Liver (tissue), 9 donors: ENCODE data around the gene FOXN3. TPM values are rescaled to one million over a fixed set of nuclear protein-coding genes. Genes with fewer than 3 reads are reported as not detected.

Source experiments
- DNase-seq: peaks from one replicate; pipeline ENCODE4 v3.0.0-alpha.2; 2017; ENCODE audit warnings: low spot score
- H3K27ac ChIP-seq, 2 donors: one replicate each; pipeline ENCODE4 v1.7.0; 2013; ENCODE audit warnings: inconsistent platforms in 2 of 2, low read length in 2 of 2, control low read depth in 1 of 2, low read depth in 1 of 2, mild to moderate bottlenecking in 1 of 2
- H3K27me3 ChIP-seq, 4 donors: one replicate each; pipeline versions ENCODE4 v1.6.1 to v1.7.0; 2013; ENCODE audit warnings: low read length in 3 of 4, inconsistent platforms in 1 of 4, mild to moderate bottlenecking in 1 of 4, moderate library complexity in 1 of 4; ENCODE audit not compliant: control insufficient read depth in 4 of 4, insufficient read depth in 4 of 4
- H3K36me3 ChIP-seq, 4 donors: one replicate each; pipeline versions ENCODE4 v1.6.1 to v1.7.0; 2013; ENCODE audit warnings: low read length in 3 of 4, mild to moderate bottlenecking in 3 of 4, low read depth in 1 of 4, moderate library complexity in 1 of 4; ENCODE audit not compliant: control insufficient read depth in 4 of 4, insufficient read depth in 3 of 4
- H3K4me1 ChIP-seq, 4 donors: one replicate each; pipeline versions ENCODE4 v1.6.1 to v1.7.0; 2013; ENCODE audit warnings: low read length in 3 of 4, mild to moderate bottlenecking in 3 of 4, moderate library complexity in 1 of 4; ENCODE audit not compliant: control insufficient read depth in 4 of 4, insufficient read depth in 4 of 4
- H3K4me3 ChIP-seq, 3 donors: one replicate each; pipeline versions ENCODE4 v1.6.1 to v1.7.0; 2013; ENCODE audit warnings: low read length in 3 of 3, control low read depth in 1 of 3, low read depth in 1 of 3, mild to moderate bottlenecking in 1 of 3
- H3K9ac ChIP-seq, 2 donors: one replicate each; pipeline ENCODE4 v1.7.0; 2013; ENCODE audit warnings: low read length in 2 of 2, mild to moderate bottlenecking in 2 of 2, moderate library complexity in 2 of 2, control low read depth in 1 of 2, low read depth in 1 of 2
- H3K9me3 ChIP-seq, 4 donors: one replicate each; pipeline versions ENCODE4 v1.6.1 to v1.7.0; 2013; ENCODE audit warnings: low read length in 3 of 4; ENCODE audit not compliant: control insufficient read depth in 4 of 4
- ATF3 ChIP-seq: IDR thresholded peaks from 2 replicates; pipeline ENCODE4 v1.6.1; 2016; ENCODE audit warnings: antibody characterized with exemption
- CTCF ChIP-seq: fragments of 150-350 bp; IDR thresholded peaks from 2 replicates; pipeline ENCODE4 v1.5.1; 2017; ENCODE audit warnings: improper control_type of control experiment, low read depth, low read length; ENCODE audit not compliant: missing input control
- FOXA1 ChIP-seq: IDR thresholded peaks from 2 replicates; pipeline ENCODE4 v1.6.1; 2016; ENCODE audit warnings: antibody characterized with exemption
- FOXA2 ChIP-seq: IDR thresholded peaks from 2 replicates; pipeline ENCODE4 v1.6.1; 2016; ENCODE audit warnings: antibody characterized with exemption
- HNF4A ChIP-seq, 2 donors: conservative IDR thresholded peaks; 2 replicates each; pipeline ENCODE4 v1.6.1; 2016; ENCODE audit warnings: antibody characterized with exemption in 2 of 2, mild to moderate bottlenecking in 2 of 2
- JUND ChIP-seq, 2 donors: IDR thresholded peaks; 2 replicates each; pipeline ENCODE4 v1.6.1; 2016; ENCODE audit warnings: antibody characterized with exemption in 2 of 2
- MAX ChIP-seq: IDR thresholded peaks from 2 replicates; pipeline ENCODE4 v1.6.1; 2016; ENCODE audit warnings: antibody characterized with exemption
- REST ChIP-seq: IDR thresholded peaks from 2 replicates; pipeline ENCODE4 v1.6.1; 2016; ENCODE audit warnings: antibody characterized with exemption, mild to moderate bottlenecking
- RXRA ChIP-seq, 2 donors: IDR thresholded peaks; 2 replicates each; pipeline ENCODE4 v1.6.1; 2017 to 2018; ENCODE audit warnings: antibody characterized with exemption in 2 of 2, mild to moderate bottlenecking in 1 of 2
- SP1 ChIP-seq: IDR thresholded peaks from 2 replicates; pipeline ENCODE4 v1.6.1; 2018; ENCODE audit warnings: antibody characterized with exemption, mild to moderate bottlenecking
- TAF1 ChIP-seq: conservative IDR thresholded peaks from 2 replicates; pipeline ENCODE4 v1.6.1; 2016; ENCODE audit warnings: antibody characterized with exemption, mild to moderate bottlenecking
- ZBTB33 ChIP-seq: IDR thresholded peaks from 2 replicates; pipeline ENCODE4 v1.6.1; 2016; ENCODE audit warnings: antibody characterized with exemption
- WGBS: extraction: QIAGEN DNeasy Blood & Tissue Kit; methylation state at CpG from one replicate; pipeline ENCODE4 v1.1.7; 2013; 5-methylcytosine and 5-hydroxymethylcytosine counted together
- polyA plus RNA-seq, 2 donors: library from polyadenylated mRNA; stranded (reverse) in 1 of 2; unstranded in 1 of 2; fragments of 200-250 nt in 1 of 2; fragments of >200 nt in 1 of 2; fragmentation: Nextera tagmentation in 1 of 2; extraction: Ambion mirVana in 1 of 2; gene quantifications; one replicate each; pipeline versions ENCODE4 v1.2.1 to v1.2.3, GENCODE V29; 2013 to 2015
- total RNA-seq, 2 donors: library from RNA; depleted of rRNA; stranded (reverse); fragments of >200 nt; gene quantifications; one replicate each; pipeline ENCODE4 v1.2.3, GENCODE V29; 2014
- donor health status: healthy.
- donor health status: healthy.
- donor health status: healthy.
- donor health status: healthy.
- donor health status: healthy.

The FOXN3 gene
- total and polyA plus RNA-seq, 4 donors = 17.8 to 44.8 (median 35.3) TPM

- TF ChIP-seq CTCF (no peak), FOXA2 (no peak), TAF1 (no peak), SP1 (no peak), HNF4A (conservative IDR thresholded peaks at IDR 0.05) (no peak), ATF3 (no peak)
Observed at GRCh38 chr14:89347885-89348284, 69.1 kb downstream of the FOXN3 start (continued).

- H3K4me1 ChIP-seq = peaks cover 1 to 16% (median 11%) of the 10 kb centered on the region in 4 donors
- no peaks in the 10 kb centered on the region for H3K9me3 ChIP-seq
Observed at GRCh38 chr14:89344920-89345254, 72.1 kb downstream of the FOXN3 start.

More at GRCh38 chr14:89344920-89345254, 72.1 kb downstream of the FOXN3 start:
- TF ChIP-seq ZBTB33 = no peak
- no peak for TF ChIP-seq MAX
- TF ChIP-seq FOXA1 = no peak
- TF ChIP-seq RXRA (IDR thresholded peaks at IDR 0.05) = no peak
- TF ChIP-seq JUND (IDR thresholded peaks at IDR 0.05) = no peak
- no peak for TF ChIP-seq REST
- no peak overlapping the region for H3K9ac ChIP-seq
- no peak overlapping the region for H3K4me3 ChIP-seq
- no peak overlapping the region for H3K27ac ChIP-seq
- WGBS = 96% methylated on average over 10 of the region's 10 CpGs
- H3K27me3 ChIP-seq = no peaks in the 10 kb centered on the region
- H3K36me3 ChIP-seq = peaks cover 0 to 4% (median 2%) of the 10 kb centered on the region in 4 donors
- DNase-seq = no peak
